Fibroblast of lung (primary cell): Measurements from ENCODE around the gene SBNO2. TPM values are rescaled to one million over a fixed set of nuclear protein-coding genes. Genes with fewer than 3 reads are reported as not detected.

Experiments
- DNase-seq, 2 donors: peaks; one replicate each; pipeline versions ENCODE4 v3.0.0 to v3.0.0-alpha.2; 2010; ENCODE audit warnings: low read depth in 2 of 2
- H2AFZ ChIP-seq: 2 replicates; pipeline ENCODE4 v1.5.1; 2012; ENCODE audit warnings: low read length, control low read depth, inconsistent platforms
- H3K27ac ChIP-seq: 2 replicates; pipeline ENCODE4 v1.5.1; 2011; ENCODE audit warnings: low read length, control low read depth; ENCODE audit not compliant: insufficient read depth
- H3K27me3 ChIP-seq: 2 replicates; pipeline ENCODE4 v1.5.1; 2011; ENCODE audit warnings: mild to moderate bottlenecking, low read length; ENCODE audit not compliant: control insufficient read depth, insufficient read depth
- H3K36me3 ChIP-seq: 2 replicates; pipeline ENCODE4 v1.5.1; 2011; ENCODE audit warnings: low read length; ENCODE audit not compliant: control insufficient read depth, insufficient read depth
- H3K4me1 ChIP-seq: 2 replicates; pipeline ENCODE4 v1.5.1; 2011; ENCODE audit warnings: low read length; ENCODE audit not compliant: control insufficient read depth, insufficient read depth; ENCODE audit errors: extremely low read depth
- H3K4me2 ChIP-seq: 2 replicates; pipeline ENCODE4 v1.5.1; 2011; ENCODE audit warnings: low read length, control low read depth; ENCODE audit not compliant: insufficient read depth; ENCODE audit errors: extremely low read depth
- H3K4me3 ChIP-seq, 4 experiments: fragments of 200-600 bp in 1 of 4; sonication (generic) in 1 of 4; replicated peaks in 1 of 4; 2 replicates each; pipeline ENCODE4 v1.5.1; 2011 to 2016; ENCODE audit warnings: low read length in 4 of 4, low read depth in 3 of 4, mild to moderate bottlenecking in 3 of 4, control low read depth in 2 of 4, inconsistent platforms in 1 of 4, mixed read lengths in 1 of 4; ENCODE audit not compliant: insufficient read depth in 1 of 4; ENCODE audit errors: control extremely low read depth in 1 of 4
- H3K79me2 ChIP-seq: 2 replicates; pipeline ENCODE4 v1.5.1; 2012; ENCODE audit warnings: mild to moderate bottlenecking, low read length, inconsistent platforms; ENCODE audit not compliant: control insufficient read depth, insufficient read depth
- H3K9ac ChIP-seq: 2 replicates; pipeline ENCODE4 v1.5.1; 2011; ENCODE audit warnings: mild to moderate bottlenecking, low read length, control low read depth; ENCODE audit not compliant: insufficient read depth
- H3K9me3 ChIP-seq: 2 replicates; pipeline ENCODE4 v1.5.1; 2012; ENCODE audit warnings: low read depth, low read length; ENCODE audit not compliant: control insufficient read depth, insufficient read depth
- H4K20me1 ChIP-seq: 2 replicates; pipeline ENCODE4 v1.5.1; 2011; ENCODE audit warnings: low read length; ENCODE audit not compliant: control insufficient read depth, insufficient read depth; ENCODE audit errors: extremely low read depth
- EZH2 ChIP-seq: IDR thresholded peaks from 2 replicates; pipeline ENCODE4 v1.5.1; 2012; ENCODE audit warnings: low read length, control low read depth, mild to moderate bottlenecking; ENCODE audit errors: missing control alignments
- polyA plus RNA-seq, 2 donors: library from polyadenylated mRNA; depleted of rRNA in 1 of 2; stranded (reverse) in 1 of 2; unstranded in 1 of 2; fragments of >200 nt; gene quantifications; 2 replicates each; pipeline ENCODE4 v1.2.1, GENCODE V29; 2011 to 2012; ENCODE audit warnings: missing spikeins in 1 of 2
- total RNA-seq: library from RNA; depleted of rRNA; stranded (reverse); fragments of >200 nt; gene quantifications from 2 replicates; pipeline ENCODE4 v1.2.1, GENCODE V29; 2014
- TF ChIP-seq, protein P1 (sequence below), 2 donors: IDR thresholded peaks in 1 of 2; conservative IDR thresholded peaks in 1 of 2; 1 replicate in 1 of 2; 2 replicates in 1 of 2; pipeline ENCODE4 v1.5.1; 2011 to 2012; ENCODE audit warnings: low read length in 2 of 2, control low read depth in 1 of 2, inconsistent platforms in 1 of 2, low read depth in 1 of 2, mild to moderate bottlenecking in 1 of 2

Gene SBNO2
- total and polyA plus RNA-seq, 2 donors (not counting 1 experiment from before 2014, with no cell fraction given) = 12.6 to 55.8 TPM

DNA sequence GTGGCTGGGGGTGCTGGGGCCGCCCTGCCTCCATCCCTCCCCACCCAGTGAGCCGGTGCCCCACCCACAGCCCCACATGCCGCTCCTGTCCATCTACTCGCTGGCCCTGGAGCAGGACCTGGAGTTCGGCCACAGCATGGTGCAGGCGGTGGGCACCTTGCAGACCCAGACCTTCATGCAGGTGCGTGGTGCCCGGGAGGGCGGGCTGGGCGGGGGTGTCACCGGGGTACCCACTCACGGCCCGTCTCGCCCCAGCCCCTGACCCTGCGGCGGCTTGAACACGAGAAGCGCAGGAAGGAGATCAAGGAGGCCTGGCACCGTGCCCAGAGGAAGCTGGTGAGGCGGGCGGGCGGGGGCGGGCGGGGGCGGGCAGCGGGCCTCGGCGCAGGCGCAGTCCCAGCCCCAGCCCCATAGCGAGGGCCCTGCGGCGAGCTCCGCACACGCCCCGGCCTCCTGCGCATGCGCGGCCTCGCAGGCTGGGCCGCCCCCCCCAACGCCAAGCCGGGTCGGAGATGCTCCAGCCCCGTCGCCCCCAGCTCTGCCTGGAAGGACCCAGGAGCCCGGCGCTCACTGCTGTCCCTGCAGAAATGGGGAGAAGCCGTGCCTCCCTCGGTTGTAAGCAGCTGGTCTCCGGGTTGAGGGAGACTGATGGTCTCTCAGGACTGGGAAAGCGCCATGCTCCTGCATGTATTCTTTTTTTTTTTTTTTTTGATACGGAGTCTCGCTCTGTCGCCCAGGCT lies 99.4 kb downstream of the SBNO2 start:
- Histone ChIP-seq H3K36me3 (no peaks in the 10 kb centered on the region), H3K9ac (peak overlapping the region; percentile 30), H3K4me1 (peaks cover 2% of the 10 kb centered on the region), H3K4me2 (peak overlapping the region; percentile 25), H3K9me3 (no peaks in the 10 kb centered on the region), H3K27me3 (peaks cover 5% of the 10 kb centered on the region), H3K4me3 (peak overlapping the region in 2 of 4 experiments; percentile 30 to 37), H2AFZ (no peak overlapping the region), H4K20me1 (no peaks in the 10 kb centered on the region), H3K79me2 (no peaks in the 10 kb centered on the region), H3K27ac (no peak overlapping the region)
- DNase-seq = no peak
- TF ChIP-seq EZH2 = no peak
- TF ChIP-seq, protein P1, sequence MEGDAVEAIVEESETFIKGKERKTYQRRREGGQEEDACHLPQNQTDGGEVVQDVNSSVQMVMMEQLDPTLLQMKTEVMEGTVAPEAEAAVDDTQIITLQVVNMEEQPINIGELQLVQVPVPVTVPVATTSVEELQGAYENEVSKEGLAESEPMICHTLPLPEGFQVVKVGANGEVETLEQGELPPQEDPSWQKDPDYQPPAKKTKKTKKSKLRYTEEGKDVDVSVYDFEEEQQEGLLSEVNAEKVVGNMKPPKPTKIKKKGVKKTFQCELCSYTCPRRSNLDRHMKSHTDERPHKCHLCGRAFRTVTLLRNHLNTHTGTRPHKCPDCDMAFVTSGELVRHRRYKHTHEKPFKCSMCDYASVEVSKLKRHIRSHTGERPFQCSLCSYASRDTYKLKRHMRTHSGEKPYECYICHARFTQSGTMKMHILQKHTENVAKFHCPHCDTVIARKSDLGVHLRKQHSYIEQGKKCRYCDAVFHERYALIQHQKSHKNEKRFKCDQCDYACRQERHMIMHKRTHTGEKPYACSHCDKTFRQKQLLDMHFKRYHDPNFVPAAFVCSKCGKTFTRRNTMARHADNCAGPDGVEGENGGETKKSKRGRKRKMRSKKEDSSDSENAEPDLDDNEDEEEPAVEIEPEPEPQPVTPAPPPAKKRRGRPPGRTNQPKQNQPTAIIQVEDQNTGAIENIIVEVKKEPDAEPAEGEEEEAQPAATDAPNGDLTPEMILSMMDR (conservative IDR thresholded peaks at IDR 0.05 in 1 of 2, IDR thresholded peaks at IDR 0.05 in 1 of 2; ENCODE audit: low read depth in 1 of 2, low read length in 2 of 2) = no peak

DNA sequence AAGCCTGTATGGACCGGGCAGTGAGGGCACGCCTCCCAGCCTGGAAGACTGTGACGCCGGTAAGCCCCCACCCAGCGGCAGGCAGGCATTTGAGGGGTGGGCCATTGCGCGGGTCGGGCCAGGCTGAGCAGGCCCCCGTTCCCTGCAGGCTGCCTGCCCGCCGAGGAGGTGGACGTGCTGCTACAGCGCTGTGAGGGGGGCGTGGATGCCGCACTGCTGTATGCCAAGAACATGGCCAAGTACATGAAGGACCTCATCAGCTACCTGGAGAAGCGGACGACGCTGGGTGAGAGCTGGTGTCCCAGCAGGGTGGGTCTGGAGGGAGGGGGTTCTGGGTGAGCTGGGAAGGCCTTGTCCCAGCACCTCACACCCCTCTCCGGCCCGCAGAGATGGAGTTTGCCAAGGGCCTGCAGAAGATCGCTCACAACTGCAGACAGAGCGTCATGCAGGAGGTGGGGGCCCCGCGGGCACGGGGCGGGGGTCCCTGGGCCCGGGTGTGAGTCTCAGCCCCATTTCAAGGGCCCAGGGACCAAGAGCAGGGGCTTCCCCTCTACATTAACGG lies 100.0 kb downstream of the SBNO2 start:
- no peaks in the 10 kb centered on the region for H3K79me2 ChIP-seq
- no peak for TF ChIP-seq EZH2
- TF ChIP-seq, protein P1 (conservative IDR thresholded peaks at IDR 0.05 in 1 of 2, IDR thresholded peaks at IDR 0.05 in 1 of 2; ENCODE audit: low read depth in 1 of 2, low read length in 2 of 2) = no peak

DNA sequence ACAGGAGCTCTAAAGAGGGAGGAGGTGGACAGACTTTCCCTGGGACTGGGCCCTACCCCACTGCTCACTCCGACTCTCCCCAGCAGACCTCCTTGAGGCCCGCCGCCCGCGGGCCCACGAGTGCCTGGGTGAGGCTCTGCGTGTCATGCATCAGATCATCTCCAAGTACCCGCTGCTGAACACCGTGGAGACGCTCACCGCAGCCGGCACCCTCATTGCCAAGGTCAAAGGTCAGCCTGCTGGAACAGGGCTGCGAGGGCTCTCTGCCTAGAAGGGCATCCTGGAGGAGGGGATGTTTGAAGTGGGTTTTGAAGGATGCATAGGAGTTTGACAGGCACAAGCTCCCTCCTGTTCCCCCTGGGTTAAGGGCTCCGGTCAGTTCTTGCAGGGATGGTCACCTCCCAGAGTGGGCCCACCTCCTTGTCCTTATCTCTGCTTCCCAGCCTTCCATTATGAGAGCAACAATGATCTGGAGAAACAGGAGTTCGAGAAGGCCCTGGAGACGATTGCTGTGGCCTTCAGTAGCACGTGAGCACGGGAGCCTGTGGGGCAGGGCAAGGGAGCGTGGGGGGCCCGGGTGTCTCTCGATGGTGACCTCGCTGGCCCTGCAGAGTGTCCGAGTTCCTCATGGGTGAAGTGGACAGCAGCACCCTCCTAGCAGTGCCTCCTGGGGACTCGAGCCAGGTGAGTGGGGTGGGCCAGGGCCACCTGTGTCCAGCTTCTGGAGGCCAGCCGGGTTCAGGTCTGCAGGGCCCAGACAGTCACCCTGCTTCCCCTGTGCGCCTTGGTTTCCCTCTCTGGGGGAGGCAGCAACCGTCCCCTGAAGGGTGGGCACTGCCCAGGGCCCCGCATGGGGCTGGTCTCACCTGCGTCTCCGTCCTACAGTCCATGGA lies 100.8 kb downstream of the SBNO2 start:
- TF ChIP-seq, protein P1 (conservative IDR thresholded peaks at IDR 0.05 in 1 of 2, IDR thresholded peaks at IDR 0.05 in 1 of 2; ENCODE audit: low read depth in 1 of 2, low read length in 2 of 2) = no peak
- no peak for TF ChIP-seq EZH2
- H3K9ac ChIP-seq = no peak overlapping the region
- H3K27me3 ChIP-seq = peaks cover 16% of the 10 kb centered on the region
- no peaks in the 10 kb centered on the region for H3K79me2 ChIP-seq
- H3K4me2 ChIP-seq = no peak overlapping the region
- no peaks in the 10 kb centered on the region for H4K20me1 ChIP-seq
- H3K4me3 ChIP-seq = no peak overlapping the region
- no peak overlapping the region for H3K27ac ChIP-seq
- H3K36me3 ChIP-seq = no peaks in the 10 kb centered on the region
- DNase-seq = no peak
- no peak overlapping the region for H2AFZ ChIP-seq
- H3K4me1 ChIP-seq = peaks cover 2% of the 10 kb centered on the region
- no peaks in the 10 kb centered on the region for H3K9me3 ChIP-seq

More for the DNA sequence above, 100.0 kb downstream of the SBNO2 start:
- Histone ChIP-seq H4K20me1 (no peaks in the 10 kb centered on the region), H3K9ac (no peak overlapping the region), H3K4me3 (no peak overlapping the region), H3K9me3 (no peaks in the 10 kb centered on the region), H3K4me2 (no peak overlapping the region), H3K27me3 (peaks cover 8% of the 10 kb centered on the region), H3K4me1 (peaks cover 2% of the 10 kb centered on the region), H2AFZ (no peak overlapping the region), H3K36me3 (no peaks in the 10 kb centered on the region), H3K27ac (no peak overlapping the region)
- DNase-seq = no peak
